Measurements from ENCODE around the gene PDK2.
A peak's percentile ranks its signal among the peaks of the same experiment; 100 is the strongest.

Gene PDK2

GRCh38 chr17:50102164-50102991 is 7.2 kb downstream of the PDK2 start:
- DNase-seq = peak; percentile 40

GRCh38 chr17:50103252-50103651 is 8.1 kb downstream of the PDK2 start:
- no peak for DNase-seq

- DNase-seq = no peak
Measured at GRCh38 chr17:50103941-50104340, 8.8 kb downstream of the PDK2 start.

- no peak for DNase-seq
Measured at GRCh38 chr17:50105811-50106210, 10.7 kb downstream of the PDK2 start.

- no peak for DNase-seq
Measured at GRCh38 chr17:50106393-50107131, 11.4 kb downstream of the PDK2 start.

GRCh38 chr17:50107790-50108414 is 12.8 kb downstream of the PDK2 start:
- DNase-seq = no peak

- no peak for DNase-seq
Measured at GRCh38 chr17:50108556-50108955, 13.4 kb downstream of the PDK2 start.

- DNase-seq = no peak
Measured at GRCh38 chr17:50109207-50109606, 14.1 kb downstream of the PDK2 start.

GRCh38 chr17:50109785-50110184 is 14.6 kb downstream of the PDK2 start:
- DNase-seq = no peak

- no peak for DNase-seq
Measured at GRCh38 chr17:50110591-50111349, 15.6 kb downstream of the PDK2 start.

GRCh38 chr17:50111673-50112655 is 16.8 kb downstream of the PDK2 start:
- no peak for DNase-seq

- DNase-seq = no peak
Measured at GRCh38 chr17:50112694-50113093, 17.5 kb downstream of the PDK2 start.

GRCh38 chr17:50113624-50114320 is 18.6 kb downstream of the PDK2 start:
- DNase-seq = no peak

GRCh38 chr17:50114401-50114800 is 19.2 kb downstream of the PDK2 start:
- DNase-seq = no peak

- peak; percentile 14 for DNase-seq
Measured at GRCh38 chr17:50114849-50115357, 19.8 kb downstream of the PDK2 start.

- DNase-seq = no peak
Measured at GRCh38 chr17:50115756-50116155, 20.6 kb downstream of the PDK2 start.

- DNase-seq = peak; percentile 78
Measured at GRCh38 chr17:50117202-50118051, 22.3 kb downstream of the PDK2 start.

- no peak for DNase-seq
Measured at GRCh38 chr17:50118076-50118827, 23.1 kb downstream of the PDK2 start.

GRCh38 chr17:50118828-50119218 is 23.7 kb downstream of the PDK2 start:
- DNase-seq = no peak

Measured in NCI-H510A (cell line).